GM21825 (cell line): ENCODE results near the gene FAAP20.
A peak's percentile ranks its signal among the peaks of the same experiment; 100 is the strongest.

ENCODE experiments used
- ATAC-seq: cut with Tn5 transposase; IDR thresholded peaks from one replicate; pipeline ENCODE4 v1.9.1; 2021; ENCODE audit warnings: mild to moderate bottlenecking, moderate library complexity; ENCODE audit not compliant: unreplicated experiment

FAAP20 gene

GRCh38 chr1:2197707-2198165 lies 3.2 kb upstream of the FAAP20 start:
- no peak for ATAC-seq

- ATAC-seq = no peak
Observed at GRCh38 chr1:2196901-2197638, 2.5 kb upstream of the FAAP20 start.

GRCh38 chr1:2195785-2196184 lies 1.2 kb upstream of the FAAP20 start:
- no peak for ATAC-seq

GRCh38 chr1:2194898-2195673 lies 514 bp upstream of the FAAP20 start:
- peak; percentile 43 for ATAC-seq

GRCh38 chr1:2193514-2194281 lies 874 bp downstream of the FAAP20 start:
- no peak for ATAC-seq

- no peak for ATAC-seq
Observed at GRCh38 chr1:2192031-2192995, 2.3 kb downstream of the FAAP20 start.

GRCh38 chr1:2190491-2190976 lies 4.0 kb downstream of the FAAP20 start:
- ATAC-seq = no peak

GRCh38 chr1:2189459-2190425 lies 4.8 kb downstream of the FAAP20 start:
- ATAC-seq = peak; percentile 44

GRCh38 chr1:2188336-2188735 lies 6.2 kb downstream of the FAAP20 start:
- ATAC-seq = no peak

- ATAC-seq = no peak
Observed at GRCh38 chr1:2187619-2188018, 7.0 kb downstream of the FAAP20 start.

- no peak for ATAC-seq
Observed at GRCh38 chr1:2186901-2187300, 7.7 kb downstream of the FAAP20 start.

- ATAC-seq = no peak
Observed at GRCh38 chr1:2185880-2186855, 8.4 kb downstream of the FAAP20 start.

- ATAC-seq = no peak
Observed at GRCh38 chr1:2184934-2185333, 9.6 kb downstream of the FAAP20 start.

- ATAC-seq = no peak
Observed at GRCh38 chr1:2184531-2184930, 10.0 kb downstream of the FAAP20 start.

GRCh38 chr1:2183937-2184334 lies 10.6 kb downstream of the FAAP20 start:
- ATAC-seq = no peak

- no peak for ATAC-seq
Observed at GRCh38 chr1:2182376-2182775, 12.2 kb downstream of the FAAP20 start.

- no peak for ATAC-seq
Observed at GRCh38 chr1:2181752-2182151, 12.8 kb downstream of the FAAP20 start.

GRCh38 chr1:2181271-2181670 lies 13.3 kb downstream of the FAAP20 start:
- ATAC-seq = no peak
